H9 (cell line): ENCODE measurements around the gene FAM227B. TPM values are rescaled to one million over a fixed set of nuclear protein-coding genes. Genes with fewer than 3 reads are reported as not detected.

ENCODE experiments used
- DNase-seq: peaks from one replicate; pipeline ENCODE4 v3.0.0-alpha.2; 2017
- H2AFZ ChIP-seq: one replicate; pipeline ENCODE4 v1.6.1; 2013; ENCODE audit warnings: mild to moderate bottlenecking, low read length, control low read depth, moderate library complexity
- H2AK5ac ChIP-seq: 2 replicates; pipeline ENCODE4 v1.6.1; 2013; ENCODE audit warnings: low read length, control low read depth, mixed read lengths; ENCODE audit not compliant: insufficient read length
- H2BK120ac ChIP-seq: one replicate; pipeline ENCODE4 v1.6.1; 2013; ENCODE audit warnings: low read depth, mild to moderate bottlenecking, low read length, control low read depth, inconsistent platforms; ENCODE audit not compliant: poor library complexity, severe bottlenecking
- H2BK12ac ChIP-seq: 2 replicates; pipeline ENCODE4 v1.6.1; 2013; ENCODE audit warnings: low read length, control low read depth, mixed read lengths, low read depth; ENCODE audit not compliant: insufficient read length
- H2BK15ac ChIP-seq: 2 replicates; pipeline ENCODE4 v1.6.1; 2013; ENCODE audit warnings: low read depth, low read length, control low read depth
- H2BK20ac ChIP-seq: one replicate; pipeline ENCODE4 v1.6.1; 2013; ENCODE audit warnings: low read depth, mild to moderate bottlenecking, low read length, control low read depth, inconsistent platforms; ENCODE audit not compliant: poor library complexity, severe bottlenecking
- H2BK5ac ChIP-seq: 2 replicates; pipeline ENCODE4 v1.6.1; 2013; ENCODE audit warnings: low read length, control low read depth, mixed read lengths; ENCODE audit not compliant: insufficient read length
- H3K14ac ChIP-seq: 2 replicates; pipeline ENCODE4 v1.6.1; 2013; ENCODE audit warnings: low read length, control low read depth; ENCODE audit not compliant: insufficient read depth
- H3K18ac ChIP-seq: 2 replicates; pipeline ENCODE4 v1.6.1; 2013; ENCODE audit warnings: low read depth, mild to moderate bottlenecking, mixed read lengths, low read length, control low read depth; ENCODE audit not compliant: insufficient read length
- H3K23ac ChIP-seq: 2 replicates; pipeline ENCODE4 v1.6.1; 2013; ENCODE audit warnings: low read length, control low read depth, mixed read lengths, low read depth; ENCODE audit not compliant: insufficient read length
- H3K23me2 ChIP-seq: 2 replicates; pipeline ENCODE4 v1.6.1; 2013; ENCODE audit warnings: low read depth, mild to moderate bottlenecking, mixed read lengths, low read length, control low read depth; ENCODE audit not compliant: insufficient read length, poor library complexity, severe bottlenecking
- H3K27ac ChIP-seq: 2 replicates; pipeline ENCODE4 v1.5.1; 2013; ENCODE audit warnings: low read length, control low read depth, mixed read lengths, low read depth; ENCODE audit not compliant: insufficient read length
- H3K27me3 ChIP-seq: 2 replicates; pipeline ENCODE4 v1.6.1; 2013; ENCODE audit warnings: low read length, control low read depth, inconsistent platforms; ENCODE audit not compliant: insufficient read depth
- H3K4ac ChIP-seq: 2 replicates; pipeline ENCODE4 v1.6.1; 2013; ENCODE audit warnings: low read depth, mild to moderate bottlenecking, control low read depth, inconsistent platforms, low read length, moderate library complexity
- H3K4me1 ChIP-seq: 2 replicates; pipeline ENCODE4 v1.6.1; 2013; ENCODE audit warnings: low read length, control low read depth, inconsistent platforms; ENCODE audit not compliant: insufficient read depth
- H3K4me2 ChIP-seq: 2 replicates; pipeline ENCODE4 v1.6.1; 2013; ENCODE audit warnings: low read length, control low read depth, mixed read lengths; ENCODE audit not compliant: insufficient read length, insufficient read depth
- H3K56ac ChIP-seq: 2 replicates; pipeline ENCODE4 v1.6.1; 2013; ENCODE audit warnings: low read depth, mild to moderate bottlenecking, mixed read lengths, low read length, control low read depth; ENCODE audit not compliant: insufficient read length
- H3K79me1 ChIP-seq: 2 replicates; pipeline ENCODE4 v1.6.1; 2013; ENCODE audit warnings: low read depth, mild to moderate bottlenecking, moderate library complexity, low read length, control low read depth, inconsistent platforms; ENCODE audit not compliant: insufficient read depth, poor library complexity, severe bottlenecking
- H3K79me2 ChIP-seq: 2 replicates; pipeline ENCODE4 v1.6.1; 2013; ENCODE audit warnings: low read length, control low read depth, inconsistent platforms; ENCODE audit not compliant: insufficient read depth
- H3K9ac ChIP-seq: 2 replicates; pipeline ENCODE4 v1.6.1; 2013; ENCODE audit warnings: low read length, control low read depth, mixed read lengths; ENCODE audit not compliant: insufficient read length; ENCODE audit errors: extremely low read depth
- H3K9me3 ChIP-seq: one replicate; pipeline ENCODE4 v1.6.1; 2013; ENCODE audit warnings: low read depth, low read length, inconsistent platforms; ENCODE audit not compliant: control insufficient read depth
- H3T11ph ChIP-seq: one replicate; pipeline ENCODE4 v1.6.1; 2013; ENCODE audit warnings: mild to moderate bottlenecking, low read length, control low read depth, inconsistent platforms
- H4K20me1 ChIP-seq: one replicate; pipeline ENCODE4 v1.6.1; 2013; ENCODE audit not compliant: control insufficient read depth, insufficient read length, insufficient read depth
- H4K5ac ChIP-seq: 2 replicates; pipeline ENCODE4 v1.6.1; 2013; ENCODE audit warnings: low read depth, mild to moderate bottlenecking, mixed read lengths, low read length, control low read depth; ENCODE audit not compliant: insufficient read length
- H4K8ac ChIP-seq: replicated peaks from 2 replicates; pipeline ENCODE4 v1.6.1; 2013; ENCODE audit warnings: low read length, control low read depth, mixed read lengths, low read depth; ENCODE audit not compliant: insufficient read length
- H4K91ac ChIP-seq: 2 replicates; pipeline ENCODE4 v1.6.1; 2013; ENCODE audit warnings: low read depth, mild to moderate bottlenecking, moderate library complexity, mixed read lengths, low read length, control low read depth; ENCODE audit not compliant: insufficient read length
- H3K27ac Mint-ChIP-seq, 3 experiments: 2 replicates in 2 of 3; 3 replicates in 1 of 3; pipeline ENCODE4 v1.8.0; 2020 to 2021; ENCODE audit warnings: mixed read lengths in 3 of 3, mild to moderate bottlenecking in 1 of 3, moderate library complexity in 1 of 3
- H3K27me3 Mint-ChIP-seq: 2 replicates; pipeline ENCODE4 v1.8.0; 2021; ENCODE audit warnings: low read depth, mild to moderate bottlenecking, moderate library complexity, mixed read lengths
- H3K36me3 Mint-ChIP-seq, 3 experiments: 2 replicates in 2 of 3; 3 replicates in 1 of 3; pipeline ENCODE4 v1.8.0; 2020 to 2021; ENCODE audit warnings: low read depth in 3 of 3, mixed read lengths in 3 of 3; ENCODE audit not compliant: insufficient read depth in 1 of 3
- H3K4me1 Mint-ChIP-seq, 2 experiments: 2 replicates each; pipeline ENCODE4 v1.8.0; 2020; ENCODE audit warnings: mixed read lengths in 2 of 2
- H3K4me3 Mint-ChIP-seq, 2 experiments: 2 replicates in 1 of 2; 3 replicates in 1 of 2; pipeline ENCODE4 v1.8.0; 2020 to 2021; ENCODE audit warnings: mild to moderate bottlenecking in 2 of 2, mixed read lengths in 2 of 2, moderate library complexity in 1 of 2
- H3K9me3 Mint-ChIP-seq, 2 experiments: 2 replicates in 1 of 2; 3 replicates in 1 of 2; pipeline ENCODE4 v1.8.0; 2020; ENCODE audit warnings: mild to moderate bottlenecking in 2 of 2, mixed read lengths in 2 of 2, moderate library complexity in 1 of 2
- WGBS: extraction: QIAGEN DNeasy Blood & Tissue Kit; methylation state at CpG from one replicate; pipeline ENCODE4 v1.1.7; 2013; ENCODE audit warnings: missing lambda C conversion rate, low lambda C conversion rate, mixed read lengths; ENCODE audit not compliant: insufficient read length; ENCODE audit errors: extremely low coverage; 5-methylcytosine and 5-hydroxymethylcytosine counted together
- total RNA-seq: library from RNA; stranded (reverse); gene quantifications from 2 replicates; pipeline ENCODE4 v1.2.1, GENCODE V29; 2021
- TF ChIP-seq, protein P1 (sequence below): fragments of 200-600 bp; sonication (generic); conservative IDR thresholded peaks from 3 replicates; pipeline ENCODE4 v1.8.0; 2021; ENCODE audit warnings: antibody characterized with exemption, mild to moderate bottlenecking

The FAM227B gene
- total RNA-seq, 1 experiment from 2014 or later = 5.5 TPM

DNA sequence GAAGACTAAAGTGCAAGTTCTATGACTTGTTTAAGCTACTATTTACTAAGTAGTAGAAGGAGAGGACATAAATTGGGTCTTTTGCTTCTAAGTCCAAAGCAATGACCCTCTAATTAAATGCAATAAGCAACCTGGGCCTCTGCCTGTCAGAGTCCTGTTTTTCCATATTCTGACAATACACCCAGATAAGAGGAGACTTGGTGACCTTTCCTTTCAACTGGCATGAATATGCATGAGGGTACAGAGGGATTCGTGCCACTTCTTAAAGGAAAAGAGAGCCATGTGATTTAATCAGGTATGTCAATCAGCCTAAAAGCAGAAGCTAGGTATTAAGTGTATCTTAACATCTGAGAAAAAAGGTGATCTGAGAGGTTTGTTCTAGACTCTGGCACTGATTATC lies 248.3 kb downstream of the FAM227B start:
- Histone ChIP-seq H4K8ac (no peak overlapping the region), H3K9me3 (no peaks in the 10 kb centered on the region), H3K79me1 (no peaks in the 10 kb centered on the region), H4K91ac (no peak overlapping the region), H3K14ac (no peak overlapping the region), H4K20me1 (no peaks in the 10 kb centered on the region), H3K23ac (no peak overlapping the region), H2BK12ac (no peak overlapping the region), H3K27ac (no peak overlapping the region), H2BK120ac (no peak overlapping the region), H3K56ac (no peak overlapping the region), H3K4me2 (no peak overlapping the region), H3K18ac (no peak overlapping the region), H3K23me2 (no peaks in the 10 kb centered on the region), H3K79me2 (no peaks in the 10 kb centered on the region), H3K27me3 (no peaks in the 10 kb centered on the region), H2BK5ac (no peak overlapping the region), H2BK15ac (no peak overlapping the region), H3K9ac (no peak overlapping the region), H4K5ac (no peak overlapping the region), H3K4ac (no peak overlapping the region), H3T11ph (no peak overlapping the region), H2BK20ac (no peak overlapping the region), H2AFZ (no peak overlapping the region), H3K4me1 (no peaks in the 10 kb centered on the region), H2AK5ac (no peak overlapping the region)
- Mint-ChIP-seq H3K4me3 (no peak overlapping the region), H3K27me3 (no peaks in the 10 kb centered on the region), H3K36me3 (no peaks in the 10 kb centered on the region; a peak in 1 of 7 replicates), H3K27ac (0 out of 7 replicates have a peak overlapping the region, but pooled peaks of 1 of the 3 experiments have one; percentile 74), H3K4me1 (peaks cover 6 to 12% of the 10 kb centered on the region in 2 experiments), H3K9me3 (no peaks in the 10 kb centered on the region; a peak in 1 of 5 replicates)
- no peak for DNase-seq
- WGBS = no CpG with 5 or more reads among the region's 1 CpG
- TF ChIP-seq, protein P1, sequence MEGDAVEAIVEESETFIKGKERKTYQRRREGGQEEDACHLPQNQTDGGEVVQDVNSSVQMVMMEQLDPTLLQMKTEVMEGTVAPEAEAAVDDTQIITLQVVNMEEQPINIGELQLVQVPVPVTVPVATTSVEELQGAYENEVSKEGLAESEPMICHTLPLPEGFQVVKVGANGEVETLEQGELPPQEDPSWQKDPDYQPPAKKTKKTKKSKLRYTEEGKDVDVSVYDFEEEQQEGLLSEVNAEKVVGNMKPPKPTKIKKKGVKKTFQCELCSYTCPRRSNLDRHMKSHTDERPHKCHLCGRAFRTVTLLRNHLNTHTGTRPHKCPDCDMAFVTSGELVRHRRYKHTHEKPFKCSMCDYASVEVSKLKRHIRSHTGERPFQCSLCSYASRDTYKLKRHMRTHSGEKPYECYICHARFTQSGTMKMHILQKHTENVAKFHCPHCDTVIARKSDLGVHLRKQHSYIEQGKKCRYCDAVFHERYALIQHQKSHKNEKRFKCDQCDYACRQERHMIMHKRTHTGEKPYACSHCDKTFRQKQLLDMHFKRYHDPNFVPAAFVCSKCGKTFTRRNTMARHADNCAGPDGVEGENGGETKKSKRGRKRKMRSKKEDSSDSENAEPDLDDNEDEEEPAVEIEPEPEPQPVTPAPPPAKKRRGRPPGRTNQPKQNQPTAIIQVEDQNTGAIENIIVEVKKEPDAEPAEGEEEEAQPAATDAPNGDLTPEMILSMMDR = no peak
